HEK293 (cell line): Measurements from ENCODE around the gene SLC39A10.

Experiments
- CTCF ChIA-PET: fragments of 350-600 bp; formaldehyde crosslinking; extraction: SDS; loops from one replicate; lab custom pipeline; 2021; ENCODE audit warnings: antibody characterized with exemption; lab: Yijun Ruan, JAX
- POLR2A ChIA-PET: fragments of 300-600 bp; formaldehyde crosslinking; extraction: SDS; loops from one replicate; lab custom pipeline; 2020; ENCODE audit warnings: antibody characterized with exemption, inconsistent platforms; lab: Yijun Ruan, JAX
- H3K27ac ChIP-seq: fragments of 200-500 bp; sonication (Bioruptor generic); 2 replicates; pipeline ENCODE4 v1.5.1; 2014; ENCODE audit warnings: low read depth, low read length, control low read depth, inconsistent platforms; ENCODE audit errors: extremely low read depth
- H3K36me3 ChIP-seq, 2 experiments: fragments of 200-500 bp in 1 of 2; sonication (Bioruptor generic) in 1 of 2; 1 replicate in 1 of 2; 2 replicates in 1 of 2; pipeline ENCODE4 v1.5.1; 2014 to 2017; ENCODE audit warnings: inconsistent platforms in 2 of 2, low read length in 2 of 2; ENCODE audit not compliant: control insufficient read depth in 2 of 2, insufficient read depth in 1 of 2
- H3K4me1 ChIP-seq: fragments of 200-500 bp; sonication (Bioruptor generic); 2 replicates; pipeline ENCODE4 v1.5.1; 2014; ENCODE audit warnings: mild to moderate bottlenecking, low read length, inconsistent platforms; ENCODE audit not compliant: control insufficient read depth, insufficient read depth
- H3K4me3 ChIP-seq: 2 replicates; pipeline ENCODE4 v1.5.1; 2011; ENCODE audit warnings: low read depth, mild to moderate bottlenecking, control low read depth, low read length, moderate library complexity
- H3K9me3 ChIP-seq: fragments of 200-500 bp; sonication (Bioruptor generic); 2 replicates; pipeline ENCODE4 v1.5.1; 2014; ENCODE audit warnings: low read depth, low read length, inconsistent platforms; ENCODE audit not compliant: control insufficient read depth, insufficient read depth
- BCL11A ChIP-seq: fragments of 450-650 bp; formaldehyde crosslinking; IDR thresholded peaks from 2 replicates; pipeline ENCODE4 v1.5.1; 2016; ENCODE audit warnings: low read depth, missing biosample characterization, missing genetic modification characterization
- BCL11B ChIP-seq: fragments of 450-650 bp; formaldehyde crosslinking; IDR thresholded peaks from 2 replicates; pipeline ENCODE4 v1.5.1; 2016; ENCODE audit warnings: low read depth, missing biosample characterization, missing genetic modification characterization
- GFI1B ChIP-seq: fragments of 450-650 bp; formaldehyde crosslinking; IDR thresholded peaks from 2 replicates; pipeline ENCODE4 v1.5.1; 2016; ENCODE audit warnings: missing biosample characterization, missing genetic modification characterization
- KLF9 ChIP-seq: fragments of 450-650 bp; formaldehyde crosslinking; IDR thresholded peaks from 2 replicates; pipeline ENCODE4 v1.5.1; 2016; ENCODE audit warnings: missing biosample characterization, missing genetic modification characterization, low read depth
- MZF1 ChIP-seq: fragments of 450-650 bp; formaldehyde crosslinking; IDR thresholded peaks from 2 replicates; pipeline ENCODE4 v1.5.1; 2017; ENCODE audit warnings: missing biosample characterization, missing genetic modification characterization, borderline replicate concordance
- RBAK ChIP-seq: fragments of 450-650 bp; formaldehyde crosslinking; IDR thresholded peaks from 2 replicates; pipeline ENCODE4 v1.5.1; 2016; ENCODE audit warnings: missing biosample characterization, missing genetic modification characterization
- REST ChIP-seq: fragments of 450-650 bp; formaldehyde crosslinking; IDR thresholded peaks from 2 replicates; pipeline ENCODE4 v1.5.1; 2016; ENCODE audit warnings: missing biosample characterization, missing genetic modification characterization
- SETDB1 ChIP-seq: IDR thresholded peaks from one replicate; pipeline ENCODE4 v1.6.1; 2017; ENCODE audit warnings: mild to moderate bottlenecking, low read length, moderate library complexity, mixed read lengths; ENCODE audit not compliant: insufficient read length
- ZNF10 ChIP-seq: fragments of 450-650 bp; formaldehyde crosslinking; IDR thresholded peaks from 2 replicates; pipeline ENCODE4 v1.5.1; 2017; ENCODE audit warnings: missing biosample characterization, missing genetic modification characterization
- ZNF121 ChIP-seq: fragments of 450-650 bp; formaldehyde crosslinking; IDR thresholded peaks from 2 replicates; pipeline ENCODE4 v1.5.1; 2016; ENCODE audit warnings: missing biosample characterization, missing genetic modification characterization
- ZNF138 ChIP-seq: fragments of 450-650 bp; formaldehyde crosslinking; IDR thresholded peaks from 2 replicates; pipeline ENCODE4 v1.5.1; 2016; ENCODE audit warnings: missing biosample characterization, missing genetic modification characterization, borderline replicate concordance
- ZNF221 ChIP-seq: fragments of 450-650 bp; formaldehyde crosslinking; IDR thresholded peaks from 2 replicates; pipeline ENCODE4 v1.5.1; 2017; ENCODE audit warnings: missing biosample characterization, missing genetic modification characterization, borderline replicate concordance
- ZNF324 ChIP-seq: fragments of 450-650 bp; formaldehyde crosslinking; IDR thresholded peaks from 2 replicates; pipeline ENCODE4 v1.5.1; 2016; ENCODE audit warnings: missing biosample characterization, missing genetic modification characterization
- ZNF37A ChIP-seq: fragments of 450-650 bp; IDR thresholded peaks from 2 replicates; pipeline ENCODE4 v1.5.1; 2018; ENCODE audit warnings: missing biosample characterization, missing genetic modification characterization
- ZNF404 ChIP-seq: fragments of 450-650 bp; formaldehyde crosslinking; IDR thresholded peaks from 2 replicates; pipeline ENCODE4 v1.5.1; 2017; ENCODE audit warnings: missing biosample characterization, missing genetic modification characterization
- ZNF416 ChIP-seq: fragments of 450-650 bp; formaldehyde crosslinking; IDR thresholded peaks from 2 replicates; pipeline ENCODE4 v1.5.1; 2016; ENCODE audit warnings: missing biosample characterization, missing genetic modification characterization
- ZNF501 ChIP-seq: fragments of 450-650 bp; formaldehyde crosslinking; IDR thresholded peaks from 2 replicates; pipeline ENCODE4 v1.5.1; 2016; ENCODE audit warnings: missing biosample characterization, missing genetic modification characterization
- ZNF561 ChIP-seq: fragments of 450-650 bp; IDR thresholded peaks from 2 replicates; pipeline ENCODE4 v1.5.1; 2018; ENCODE audit warnings: missing biosample characterization, missing genetic modification characterization, borderline replicate concordance
- ZNF585B ChIP-seq: fragments of 450-650 bp; formaldehyde crosslinking; IDR thresholded peaks from 2 replicates; pipeline ENCODE4 v1.5.1; 2016; ENCODE audit warnings: missing biosample characterization, missing genetic modification characterization
- ZSCAN23 ChIP-seq: fragments of 450-650 bp; formaldehyde crosslinking; IDR thresholded peaks from 2 replicates; pipeline ENCODE4 v1.5.1; 2016; ENCODE audit warnings: missing biosample characterization, missing genetic modification characterization
- ZSCAN4 ChIP-seq: fragments of 450-650 bp; formaldehyde crosslinking; IDR thresholded peaks from 2 replicates; pipeline ENCODE4 v1.5.1; 2017; ENCODE audit warnings: missing biosample characterization, missing genetic modification characterization
- ZXDB ChIP-seq: fragments of 450-650 bp; formaldehyde crosslinking; IDR thresholded peaks from 2 replicates; pipeline ENCODE4 v1.5.1; 2016; ENCODE audit warnings: missing biosample characterization, missing genetic modification characterization
- TF ChIP-seq, protein P1 (sequence below): fragments of 450-650 bp; IDR thresholded peaks from 2 replicates; pipeline ENCODE4 v1.5.1; 2018; ENCODE audit warnings: missing biosample characterization, mild to moderate bottlenecking, missing genetic modification characterization

Gene SLC39A10

DNA sequence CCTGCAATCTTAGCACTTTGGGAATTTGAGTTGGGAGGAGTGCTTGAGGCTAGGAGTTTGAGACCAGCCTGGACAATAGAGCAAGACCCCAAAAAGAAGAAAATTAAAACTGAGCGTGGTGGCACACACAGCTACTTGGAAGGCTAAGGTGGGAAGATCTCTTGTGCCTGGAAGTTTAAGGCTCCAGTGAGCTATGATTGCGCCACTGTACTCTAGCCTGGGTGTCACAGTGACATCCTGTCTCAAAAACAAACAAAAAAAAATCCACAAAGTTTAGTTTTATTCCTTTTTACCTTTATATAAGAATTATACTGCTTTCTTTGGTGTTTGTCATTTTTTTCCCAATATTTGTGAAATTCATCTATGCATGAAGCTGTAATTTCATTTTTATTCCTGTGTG is 20.3 kb downstream of the SLC39A10 start (continued):
- TF ChIP-seq ZSCAN23 (tag by site-specific recombination): no peak
- no peak for TF ChIP-seq ZNF404
- TF ChIP-seq ZNF585B: no peak
- TF ChIP-seq SETDB1: no peak
- no peak for TF ChIP-seq ZNF121 (tag by site-specific recombination)
- TF ChIP-seq REST (tag by site-specific recombination): no peak
- no peak for TF ChIP-seq ZNF324
- TF ChIP-seq ZXDB: no peak

DNA sequence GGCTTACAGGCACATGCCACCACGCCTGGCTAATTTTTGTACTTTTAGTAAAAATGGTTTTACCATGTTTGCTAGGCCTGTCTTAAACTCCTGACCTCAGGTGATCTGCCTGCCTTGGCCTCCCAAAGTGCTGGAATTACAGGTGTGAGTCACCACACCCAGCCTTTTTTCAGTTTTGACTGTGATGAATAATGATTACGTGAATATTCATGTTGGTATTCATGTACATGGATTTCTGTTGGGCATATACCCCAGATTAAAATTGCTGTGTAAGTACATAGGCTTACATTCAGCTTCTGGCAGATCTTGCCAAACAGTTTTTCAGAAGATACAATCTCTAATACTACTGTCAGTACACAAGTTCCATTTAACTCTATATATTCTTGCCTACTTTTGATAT is 20.9 kb downstream of the SLC39A10 start:
- no peak for TF ChIP-seq GFI1B (tag by site-specific recombination)
- no peak for TF ChIP-seq KLF9 (tag by site-specific recombination)
- no peak for TF ChIP-seq ZSCAN4 (tag by site-specific recombination)
- TF ChIP-seq ZNF221: no peak
- no peak for TF ChIP-seq ZNF416
- TF ChIP-seq MZF1 (tag by site-specific recombination): no peak
- TF ChIP-seq BCL11A (tag by site-specific recombination): no peak
- TF ChIP-seq BCL11B (tag by site-specific recombination): no peak
- TF ChIP-seq ZNF138 (tag by site-specific recombination): no peak
- TF ChIP-seq ZNF37A (tag by site-specific recombination): no peak
- TF ChIP-seq, protein P1, sequence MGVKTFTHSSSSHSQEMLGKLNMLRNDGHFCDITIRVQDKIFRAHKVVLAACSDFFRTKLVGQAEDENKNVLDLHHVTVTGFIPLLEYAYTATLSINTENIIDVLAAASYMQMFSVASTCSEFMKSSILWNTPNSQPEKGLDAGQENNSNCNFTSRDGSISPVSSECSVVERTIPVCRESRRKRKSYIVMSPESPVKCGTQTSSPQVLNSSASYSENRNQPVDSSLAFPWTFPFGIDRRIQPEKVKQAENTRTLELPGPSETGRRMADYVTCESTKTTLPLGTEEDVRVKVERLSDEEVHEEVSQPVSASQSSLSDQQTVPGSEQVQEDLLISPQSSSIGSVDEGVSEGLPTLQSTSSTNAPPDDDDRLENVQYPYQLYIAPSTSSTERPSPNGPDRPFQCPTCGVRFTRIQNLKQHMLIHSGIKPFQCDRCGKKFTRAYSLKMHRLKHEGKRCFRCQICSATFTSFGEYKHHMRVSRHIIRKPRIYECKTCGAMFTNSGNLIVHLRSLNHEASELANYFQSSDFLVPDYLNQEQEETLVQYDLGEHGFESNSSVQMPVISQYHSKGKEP (tag by site-specific recombination): no peak
- TF ChIP-seq ZNF561 (tag by site-specific recombination): no peak
- no peak for TF ChIP-seq ZNF501
- TF ChIP-seq ZNF10: no peak
- no peak for TF ChIP-seq RBAK
- Histone ChIP-seq H3K4me3 (no peak overlapping the region), H3K27ac (no peak overlapping the region), H3K36me3 (peaks cover 0 to 8% of the 10 kb centered on the region in 2 experiments; a peak in 1 of 3 replicates), H3K9me3 (no peaks in the 10 kb centered on the region), H3K4me1 (no peaks in the 10 kb centered on the region)
- CTCF ChIA-PET: interaction anchor here (0.7 kb wide), 1 partner anchor 8 kb away, joined by 4 read pairs; no protein-coding TSS in a partner anchor
- POLR2A ChIA-PET: no interaction called here
